Neural progenitor cell (in vitro differentiated cells): ENCODE results near the gene ZDHHC1. TPM values are rescaled to one million over a fixed set of nuclear protein-coding genes. Genes with fewer than 3 reads are reported as not detected.
A peak's percentile ranks its signal among the peaks of the same experiment; 100 is the strongest.

Experiments
- DNase-seq: peaks from one replicate; pipeline ENCODE4 v3.0.0-alpha.2; 2016; ENCODE audit warnings: low spot score
- H2AFZ ChIP-seq: fragments of 200-600 bp; sonication (generic); replicated peaks from 2 replicates; pipeline ENCODE4 v1.6.1; 2016; ENCODE audit warnings: antibody characterized with exemption
- H3F3A ChIP-seq: fragments of 200-600 bp; sonication (generic); 2 replicates; pipeline ENCODE4 v1.6.1; 2016; ENCODE audit warnings: antibody characterized with exemption, low read depth
- H3K27ac ChIP-seq: fragments of 200-600 bp; sonication (generic); 2 replicates; pipeline ENCODE4 v1.5.1; 2016; ENCODE audit warnings: mild to moderate bottlenecking
- H3K27me3 ChIP-seq: fragments of 200-600 bp; sonication (generic); 2 replicates; pipeline ENCODE4 v1.6.1; 2016; ENCODE audit warnings: mild to moderate bottlenecking, moderate library complexity
- H3K36me3 ChIP-seq: fragments of 200-600 bp; sonication (generic); 2 replicates; pipeline ENCODE4 v1.5.1; 2016
- H3K4me1 ChIP-seq: fragments of 200-600 bp; sonication (generic); 2 replicates; pipeline ENCODE4 v1.6.1; 2016; ENCODE audit warnings: mixed run types
- H3K4me2 ChIP-seq: fragments of 200-600 bp; sonication (generic); 2 replicates; pipeline ENCODE4 v1.6.1; 2016
- H3K4me3 ChIP-seq: fragments of 200-600 bp; sonication (generic); 2 replicates; pipeline ENCODE4 v1.5.1; 2016
- H3K79me2 ChIP-seq: fragments of 200-600 bp; sonication (generic); 2 replicates; pipeline ENCODE4 v1.6.1; 2016; ENCODE audit warnings: low read depth
- H3K9ac ChIP-seq: fragments of 200-600 bp; sonication (generic); 2 replicates; pipeline ENCODE4 v1.6.1; 2016
- H3K9me3 ChIP-seq: fragments of 200-600 bp; sonication (generic); 2 replicates; pipeline ENCODE4 v1.5.1; 2016; ENCODE audit warnings: low read depth
- H4K20me1 ChIP-seq: fragments of 200-600 bp; sonication (generic); 2 replicates; pipeline ENCODE4 v1.6.1; 2016; ENCODE audit warnings: low read depth
- H3K27ac Mint-ChIP-seq: 3 replicates; pipeline ENCODE4 v1.8.0; 2021; ENCODE audit warnings: mixed read lengths
- H3K27me3 Mint-ChIP-seq: 2 replicates; pipeline ENCODE4 v1.8.0; 2022; ENCODE audit warnings: low read depth, mild to moderate bottlenecking, inconsistent platforms, moderate library complexity, mixed read lengths; ENCODE audit not compliant: insufficient read depth
- H3K36me3 Mint-ChIP-seq: 3 replicates; pipeline ENCODE4 v1.8.0; 2021; ENCODE audit warnings: mixed read lengths
- H3K4me1 Mint-ChIP-seq: 3 replicates; pipeline ENCODE4 v1.8.0; 2021; ENCODE audit warnings: mixed read lengths
- H3K4me3 Mint-ChIP-seq: 3 replicates; pipeline ENCODE4 v1.8.0; 2021; ENCODE audit warnings: mild to moderate bottlenecking, moderate library complexity, mixed read lengths
- H3K9me3 Mint-ChIP-seq: 3 replicates; pipeline ENCODE4 v1.8.0; 2020; ENCODE audit warnings: mixed read lengths
- CTCF ChIP-seq: fragments of 200-600 bp; sonication (generic); IDR thresholded peaks from 2 replicates; pipeline ENCODE4 v1.5.1; 2017; ENCODE audit warnings: antibody characterized with exemption, mild to moderate bottlenecking
- EZH2 ChIP-seq: fragments of 200-600 bp; sonication (generic); IDR thresholded peaks from 2 replicates; pipeline ENCODE4 v1.6.1; 2017; ENCODE audit warnings: antibody characterized with exemption, mild to moderate bottlenecking, moderate library complexity
- EZH2phosphoT487 ChIP-seq: fragments of 200-600 bp; sonication (generic); IDR thresholded peaks from 2 replicates; pipeline ENCODE4 v1.6.1; 2017; ENCODE audit warnings: antibody characterized with exemption
- total RNA-seq: library from RNA; depleted of rRNA; stranded (reverse); fragments of >200 nt; gene quantifications from 2 replicates; pipeline ENCODE4 v1.2.3, GENCODE V29; 2015; ENCODE audit warnings: low replicate concordance

The ZDHHC1 gene
- total RNA-seq, 1 donor from 2014 or later, result 1.5 TPM

- Histone ChIP-seq H3K9me3 (no peaks in the 10 kb centered on the region), H3K4me3 (no peak overlapping the region), H3K36me3 (no peaks in the 10 kb centered on the region), H3K79me2 (no peaks in the 10 kb centered on the region), H3K9ac (no peak overlapping the region), H3K4me2 (no peak overlapping the region), H2AFZ (no peak overlapping the region), H3K27ac (no peak overlapping the region), H3K4me1 (peaks cover 7% of the 10 kb centered on the region), H3K27me3 (no peaks in the 10 kb centered on the region), H3F3A (no peaks in the 10 kb centered on the region), H4K20me1 (peaks cover 14% of the 10 kb centered on the region)
- Mint-ChIP-seq H3K9me3 (no peaks in the 10 kb centered on the region), H3K4me3 (no peak overlapping the region), H3K36me3 (peaks cover 3% of the 10 kb centered on the region), H3K27ac (no peak overlapping the region), H3K4me1 (peaks cover 8% of the 10 kb centered on the region), H3K27me3 (peaks cover 4% of the 10 kb centered on the region)
- TF ChIP-seq EZH2, result no peak
- no peak for TF ChIP-seq CTCF
- no peak for TF ChIP-seq EZH2phosphoT487
- no peak for DNase-seq
These were observed 26.4 kb upstream of the ZDHHC1 start for GRCh38 chr16:67442581-67443255.

- no peak for DNase-seq
- no peak overlapping the region for H3K9ac ChIP-seq
- no peaks in the 10 kb centered on the region for H3K27me3 ChIP-seq
- no peak overlapping the region for H3K4me2 ChIP-seq
- Mint-ChIP-seq H3K36me3 (peaks cover 3% of the 10 kb centered on the region), H3K27me3 (peaks cover 4% of the 10 kb centered on the region), H3K9me3 (no peaks in the 10 kb centered on the region), H3K4me1 (peaks cover 8% of the 10 kb centered on the region), H3K4me3 (peak overlapping the region; percentile 36), H3K27ac (peak overlapping the region; percentile 79)
- no peaks in the 10 kb centered on the region for H3F3A ChIP-seq
- H3K9me3 ChIP-seq, result no peaks in the 10 kb centered on the region
- H2AFZ ChIP-seq, result no peak overlapping the region
- H3K27ac ChIP-seq, result no peak overlapping the region
- no peaks in the 10 kb centered on the region for H3K36me3 ChIP-seq
- no peaks in the 10 kb centered on the region for H3K79me2 ChIP-seq
- H3K4me1 ChIP-seq, result peaks cover 7% of the 10 kb centered on the region
- TF ChIP-seq EZH2phosphoT487, result no peak
- no peak for TF ChIP-seq CTCF
- no peak for TF ChIP-seq EZH2
- H4K20me1 ChIP-seq, result peaks cover 14% of the 10 kb centered on the region
- H3K4me3 ChIP-seq, result no peak overlapping the region
These were observed 25.6 kb upstream of the ZDHHC1 start for GRCh38 chr16:67441907-67442306.

DNA sequence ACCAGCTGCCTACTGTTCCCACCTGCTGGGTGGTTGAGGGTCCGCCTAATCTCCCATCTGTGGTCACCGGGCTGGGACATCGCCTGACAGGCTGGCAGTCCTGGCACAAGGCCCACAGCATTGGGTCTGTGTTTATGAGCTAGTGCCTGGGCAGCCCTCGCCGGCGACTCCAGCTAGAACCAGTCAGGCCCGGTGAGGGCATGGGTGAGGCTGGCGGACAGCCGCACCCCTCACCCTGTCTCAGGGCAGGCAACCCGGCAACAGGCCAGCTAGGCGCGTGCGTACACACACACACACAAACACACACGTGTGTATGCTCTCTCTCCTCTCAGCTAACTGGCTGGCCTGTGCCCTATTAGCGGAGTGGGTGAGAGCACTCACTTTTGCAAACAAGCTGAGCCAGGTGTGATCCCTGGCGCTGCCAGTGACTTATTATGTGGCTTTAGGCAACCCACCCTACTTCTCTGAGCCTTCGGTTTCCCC is 25.0 kb upstream of the ZDHHC1 start:
- Histone ChIP-seq H4K20me1 (peaks cover 14% of the 10 kb centered on the region), H3K36me3 (no peaks in the 10 kb centered on the region), H3K27ac (no peak overlapping the region), H3K9ac (no peak overlapping the region), H3K4me1 (peaks cover 7% of the 10 kb centered on the region), H3K9me3 (no peaks in the 10 kb centered on the region), H2AFZ (no peak overlapping the region), H3F3A (no peaks in the 10 kb centered on the region), H3K4me3 (no peak overlapping the region), H3K79me2 (no peaks in the 10 kb centered on the region), H3K27me3 (no peaks in the 10 kb centered on the region), H3K4me2 (no peak overlapping the region)
- Mint-ChIP-seq H3K27ac (peak overlapping the region; percentile 79), H3K36me3 (peaks cover 3% of the 10 kb centered on the region), H3K9me3 (no peaks in the 10 kb centered on the region), H3K4me1 (peaks cover 8% of the 10 kb centered on the region), H3K27me3 (peaks cover 6% of the 10 kb centered on the region), H3K4me3 (no peak overlapping the region)
- TF ChIP-seq EZH2phosphoT487, result no peak
- TF ChIP-seq CTCF, result no peak
- no peak for TF ChIP-seq EZH2
- no peak for DNase-seq
